Measurements from ENCODE around the gene DNAJC21.

GRCh38 chr5:34977934-34978613, 48.7 kb downstream of the DNAJC21 start:
- TF ChIP-seq CTCF (IDR thresholded peaks at IDR 0.05) (no peak), POLR2A (IDR thresholded peaks at IDR 0.05) (no peak)

Measured in heart left ventricle (tissue), 13 donors.